Fibroblast of lung (primary cell): ENCODE data around the gene C17orf67.

Source experiments
- EZH2 ChIP-seq: IDR thresholded peaks from 2 replicates; pipeline ENCODE4 v1.5.1; 2012; ENCODE audit warnings: low read length, control low read depth, mild to moderate bottlenecking; ENCODE audit errors: missing control alignments
- TF ChIP-seq, protein P1 (sequence below), 2 donors: IDR thresholded peaks in 1 of 2; conservative IDR thresholded peaks in 1 of 2; 1 replicate in 1 of 2; 2 replicates in 1 of 2; pipeline ENCODE4 v1.5.1; 2011 to 2012; ENCODE audit warnings: low read length in 2 of 2, control low read depth in 1 of 2, inconsistent platforms in 1 of 2, low read depth in 1 of 2, mild to moderate bottlenecking in 1 of 2

GRCh38 chr17:56849131-56849530 lies 15.4 kb upstream of the C17orf67 start:
- TF ChIP-seq, protein P1, sequence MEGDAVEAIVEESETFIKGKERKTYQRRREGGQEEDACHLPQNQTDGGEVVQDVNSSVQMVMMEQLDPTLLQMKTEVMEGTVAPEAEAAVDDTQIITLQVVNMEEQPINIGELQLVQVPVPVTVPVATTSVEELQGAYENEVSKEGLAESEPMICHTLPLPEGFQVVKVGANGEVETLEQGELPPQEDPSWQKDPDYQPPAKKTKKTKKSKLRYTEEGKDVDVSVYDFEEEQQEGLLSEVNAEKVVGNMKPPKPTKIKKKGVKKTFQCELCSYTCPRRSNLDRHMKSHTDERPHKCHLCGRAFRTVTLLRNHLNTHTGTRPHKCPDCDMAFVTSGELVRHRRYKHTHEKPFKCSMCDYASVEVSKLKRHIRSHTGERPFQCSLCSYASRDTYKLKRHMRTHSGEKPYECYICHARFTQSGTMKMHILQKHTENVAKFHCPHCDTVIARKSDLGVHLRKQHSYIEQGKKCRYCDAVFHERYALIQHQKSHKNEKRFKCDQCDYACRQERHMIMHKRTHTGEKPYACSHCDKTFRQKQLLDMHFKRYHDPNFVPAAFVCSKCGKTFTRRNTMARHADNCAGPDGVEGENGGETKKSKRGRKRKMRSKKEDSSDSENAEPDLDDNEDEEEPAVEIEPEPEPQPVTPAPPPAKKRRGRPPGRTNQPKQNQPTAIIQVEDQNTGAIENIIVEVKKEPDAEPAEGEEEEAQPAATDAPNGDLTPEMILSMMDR (conservative IDR thresholded peaks at IDR 0.05 in 1 of 2, IDR thresholded peaks at IDR 0.05 in 1 of 2; ENCODE audit: low read depth in 1 of 2, low read length in 2 of 2): no peak
- no peak for TF ChIP-seq EZH2
